Stimulated activated CD4-positive, alpha-beta T cell treated with anti-CD3 and anti-CD28 coated beads, Interleukin-1b, Interleukin-23, amount 100 ng/mL, for 1 hour (primary cell): ENCODE data around the gene HSD3B2.

Experiments
- DNase-seq, 2 donors: peaks; one replicate each; pipeline ENCODE4 v3.0.0-alpha.2; 2020; ENCODE audit warnings: low read depth in 2 of 2

HSD3B2 gene

DNA sequence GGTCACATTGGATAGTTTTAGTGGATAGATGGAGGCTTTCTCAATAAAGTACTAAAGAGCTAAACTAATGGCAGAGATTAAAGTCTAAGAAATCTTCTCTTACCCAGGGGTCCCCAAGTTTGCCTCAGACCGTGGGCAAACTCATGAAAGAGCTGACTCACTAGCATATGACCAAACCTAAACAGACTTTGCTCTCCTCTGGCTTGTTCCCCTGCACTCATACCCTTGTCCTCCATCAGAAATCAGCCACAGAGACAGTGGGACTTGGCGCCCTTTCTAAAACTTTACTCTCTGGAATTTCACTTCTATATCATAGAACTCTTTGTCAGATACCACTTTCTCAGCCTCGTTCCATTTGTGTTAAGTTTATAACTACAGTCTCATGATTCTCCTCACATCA lies 17.0 kb upstream of the HSD3B2 start:
- no peak for DNase-seq

DNA sequence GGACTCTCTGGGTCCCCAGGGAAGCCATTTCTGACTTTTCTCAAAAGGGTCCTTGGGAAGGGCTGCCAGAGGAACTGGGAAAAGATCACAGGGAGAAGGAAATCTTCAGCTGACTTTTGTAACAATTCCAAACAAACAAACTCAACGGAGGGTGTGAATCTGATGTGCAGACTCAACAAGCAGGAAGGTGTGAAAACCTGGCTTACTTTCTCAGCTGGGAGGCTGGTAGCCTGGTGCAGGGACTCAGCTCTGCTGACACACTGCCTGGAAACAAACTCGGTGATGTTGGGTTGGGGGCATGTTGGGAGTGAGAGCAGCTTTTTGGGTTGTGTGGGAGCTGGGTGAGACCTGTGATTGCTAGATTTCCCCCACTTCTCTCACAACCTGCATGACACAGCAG lies 10.2 kb upstream of the HSD3B2 start:
- no peak for DNase-seq

DNA sequence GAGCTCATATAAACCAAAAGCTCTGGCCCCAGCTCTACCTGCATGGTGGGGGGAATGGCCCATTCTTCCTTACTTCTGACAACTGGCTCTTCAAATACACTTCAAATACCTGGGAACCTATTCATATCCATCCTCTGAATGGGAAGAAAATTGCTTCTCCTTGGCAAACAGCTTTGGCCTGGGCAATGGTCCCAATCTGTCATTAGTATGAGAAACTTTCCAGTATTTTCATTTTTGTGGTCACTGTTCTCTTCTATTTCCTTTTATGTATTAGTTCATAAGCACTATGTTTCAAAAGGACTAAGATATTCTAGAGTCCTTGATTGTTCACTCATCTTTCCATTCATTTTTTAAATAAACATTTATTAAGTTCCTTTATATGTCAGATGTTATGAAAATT lies 5.2 kb upstream of the HSD3B2 start:
- no peak for DNase-seq

DNA sequence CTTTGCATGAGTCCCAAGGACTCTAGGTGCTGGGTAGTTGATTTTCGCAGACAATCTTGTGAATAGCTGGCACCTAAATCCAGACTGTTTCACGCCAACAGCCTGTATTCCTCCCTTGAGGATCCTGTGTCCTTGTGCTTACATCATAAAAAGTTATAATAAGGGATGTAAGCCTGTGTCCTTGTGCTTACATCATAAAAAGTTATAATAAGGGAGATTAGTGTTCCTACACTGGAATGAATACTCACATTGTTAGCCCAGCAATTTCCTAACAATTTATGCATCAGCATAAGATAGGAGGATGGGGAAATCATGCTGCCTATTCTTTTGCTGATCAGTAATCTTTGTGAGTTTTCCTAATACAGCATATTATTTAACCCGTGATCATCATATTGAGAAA lies 4.0 kb upstream of the HSD3B2 start:
- DNase-seq, result no peak

DNA sequence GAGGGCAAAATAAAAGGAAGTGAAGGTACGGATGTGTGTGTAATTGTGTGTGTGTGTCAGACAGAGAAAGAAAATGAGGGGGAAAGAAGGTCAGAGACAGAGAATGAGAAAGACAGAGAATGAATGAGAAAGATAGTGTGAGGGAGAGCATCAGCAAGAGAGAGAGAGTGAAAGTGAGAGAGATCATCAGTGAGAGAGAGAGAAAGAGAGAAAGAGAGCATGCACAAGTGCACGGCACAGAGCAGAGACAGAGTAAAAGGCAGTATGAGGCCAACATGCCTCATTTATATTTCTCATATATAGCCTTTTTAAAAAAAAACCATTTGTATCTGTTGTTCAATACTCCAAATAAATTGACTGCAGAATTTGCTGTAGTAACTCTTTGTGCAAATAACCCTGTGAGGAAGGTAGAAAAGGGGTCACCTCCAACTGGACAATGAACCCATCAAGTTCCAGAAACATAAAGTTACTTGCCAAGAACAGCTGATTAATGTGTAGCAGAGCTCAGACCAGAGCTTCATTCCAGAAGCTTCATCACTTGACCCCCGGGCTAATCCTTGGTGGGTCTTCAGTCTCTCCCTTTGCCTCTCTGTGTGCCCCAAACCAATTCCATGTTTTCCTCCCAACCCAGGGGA lies 1.2 kb downstream of the HSD3B2 start:
- no peak for DNase-seq

DNA sequence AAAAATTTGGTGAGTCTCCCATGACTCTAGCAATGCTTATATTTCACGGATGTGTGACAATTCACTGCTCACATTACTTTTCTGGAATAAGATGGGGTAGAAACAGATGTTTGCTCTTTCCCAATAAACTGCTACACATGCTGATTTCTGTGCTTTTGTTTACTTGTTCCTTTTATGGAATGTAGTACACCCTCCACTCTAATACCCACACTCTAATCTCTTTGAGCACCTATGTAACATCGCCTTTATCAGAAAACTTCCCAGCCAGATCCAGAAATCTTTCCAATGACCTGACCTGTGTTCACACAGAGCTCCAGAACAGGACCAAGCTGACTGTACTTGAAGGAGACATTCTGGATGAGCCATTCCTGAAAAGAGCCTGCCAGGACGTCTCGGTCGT lies 4.2 kb downstream of the HSD3B2 start:
- DNase-seq, result no peak

DNA sequence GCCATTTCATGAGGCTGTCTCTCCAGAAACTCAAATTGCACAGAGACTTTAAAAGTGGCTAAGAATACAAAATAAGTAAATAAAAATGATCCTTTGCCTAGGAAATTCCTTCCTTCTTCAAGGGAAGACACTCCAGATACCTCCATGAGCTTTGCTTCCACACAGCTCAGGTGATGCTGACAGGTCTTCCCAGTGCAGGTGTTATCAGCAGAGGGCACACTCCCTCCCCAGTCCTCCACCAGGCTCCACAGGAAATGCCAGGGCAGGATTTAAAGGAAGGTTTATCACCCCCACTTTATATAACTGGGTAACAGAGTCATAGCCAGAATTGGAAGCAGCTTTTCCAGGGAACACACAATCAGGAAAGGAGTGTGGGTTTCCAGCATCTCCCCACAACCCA lies 5.7 kb downstream of the HSD3B2 start:
- no peak for DNase-seq

DNA sequence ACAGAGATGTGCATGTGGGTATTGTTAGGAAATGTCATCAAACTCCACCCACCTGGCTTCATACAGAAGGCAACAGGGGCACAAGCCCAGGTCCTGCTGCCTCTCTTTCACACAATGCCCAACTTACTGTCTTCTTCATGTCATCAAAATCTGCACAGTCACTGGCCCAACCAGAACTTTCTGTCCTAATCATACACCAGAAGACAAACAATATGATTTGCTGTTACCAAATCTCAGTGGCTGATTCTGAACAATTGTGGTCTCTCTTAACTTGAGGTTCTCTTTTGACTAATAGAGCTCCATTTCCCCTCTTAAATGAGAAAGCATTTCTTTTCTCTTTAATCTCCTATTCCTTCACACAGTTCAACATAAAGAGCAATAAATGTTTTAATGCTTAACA lies 7.7 kb downstream of the HSD3B2 start:
- no peak for DNase-seq

DNA sequence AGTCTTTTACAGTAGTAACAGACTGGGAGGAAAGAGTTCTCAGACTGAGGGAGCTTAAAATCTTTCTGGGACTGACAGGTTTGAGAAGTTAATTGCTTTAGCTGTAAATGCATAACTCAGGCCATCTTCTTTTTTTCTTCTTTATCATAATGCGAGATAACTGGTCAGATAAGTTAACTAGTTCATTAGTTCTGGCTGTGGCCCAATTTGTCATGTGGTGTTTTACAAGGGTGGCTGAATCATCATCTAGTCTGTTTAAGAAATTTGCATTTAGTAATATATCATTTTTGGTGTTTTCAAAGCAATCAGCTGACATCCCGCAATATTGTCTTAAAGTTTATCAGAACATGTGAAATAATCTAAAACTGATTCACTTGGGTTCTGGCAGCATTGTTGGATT lies 14.0 kb downstream of the HSD3B2 start:
- DNase-seq, result no peak

DNA sequence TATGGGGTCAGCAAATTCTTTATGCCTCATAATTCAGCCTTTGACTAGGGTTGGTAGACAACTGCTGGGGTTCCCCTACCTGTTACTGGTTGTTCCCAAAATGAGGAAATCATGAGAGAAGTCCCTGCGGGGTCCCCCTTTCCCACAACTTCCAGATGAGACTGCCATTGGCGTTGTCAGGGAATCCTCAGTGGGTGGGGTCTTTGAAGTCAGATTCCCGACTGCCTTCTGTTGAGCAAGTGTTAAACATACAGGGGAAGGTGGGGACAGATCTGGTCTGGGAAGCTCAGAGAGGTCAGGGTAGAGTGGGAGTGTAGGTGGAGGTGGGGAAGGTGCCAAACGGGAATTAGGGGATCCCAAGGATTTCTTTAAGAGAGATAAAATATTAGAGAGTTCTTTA lies 14.7 kb downstream of the HSD3B2 start:
- no peak for DNase-seq

DNA sequence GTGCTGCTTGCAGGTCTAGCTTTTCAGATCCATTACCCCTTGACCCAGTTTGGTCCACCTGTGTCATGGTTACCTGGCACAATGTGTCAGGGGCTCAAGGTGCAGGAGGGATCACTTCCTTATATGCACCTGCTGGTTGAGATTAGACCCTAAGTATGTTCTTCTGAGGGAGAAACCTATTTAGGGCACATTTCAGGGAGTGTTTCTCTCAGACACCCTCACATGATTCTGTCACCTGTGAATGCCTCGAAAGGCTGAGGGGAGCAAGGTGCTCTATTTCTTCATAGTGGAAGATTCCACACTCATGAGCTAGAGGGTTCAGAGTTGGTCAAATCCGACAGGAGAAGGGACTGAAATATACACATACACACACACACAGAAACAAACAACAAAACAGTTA lies 15.5 kb downstream of the HSD3B2 start:
- no peak for DNase-seq

DNA sequence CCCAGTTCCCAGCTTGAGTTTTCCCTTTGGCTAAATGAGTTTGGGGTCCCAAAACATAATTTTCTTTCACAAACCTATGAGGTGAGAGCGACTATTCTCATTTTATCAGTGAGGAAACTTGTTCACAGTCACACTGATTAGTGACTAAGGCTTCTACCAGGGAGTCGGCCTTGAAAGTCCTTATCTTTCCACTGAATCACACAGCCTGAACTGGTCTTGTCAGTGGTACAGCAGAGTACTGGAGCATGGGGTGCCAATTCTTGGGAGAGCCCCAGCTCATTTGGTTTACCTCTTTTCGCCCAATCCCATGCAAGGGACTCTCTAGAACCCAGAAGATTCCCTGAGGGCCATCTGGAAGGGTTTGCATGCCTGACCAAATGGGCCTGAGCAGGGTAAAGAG lies 16.9 kb downstream of the HSD3B2 start:
- no peak for DNase-seq

DNA sequence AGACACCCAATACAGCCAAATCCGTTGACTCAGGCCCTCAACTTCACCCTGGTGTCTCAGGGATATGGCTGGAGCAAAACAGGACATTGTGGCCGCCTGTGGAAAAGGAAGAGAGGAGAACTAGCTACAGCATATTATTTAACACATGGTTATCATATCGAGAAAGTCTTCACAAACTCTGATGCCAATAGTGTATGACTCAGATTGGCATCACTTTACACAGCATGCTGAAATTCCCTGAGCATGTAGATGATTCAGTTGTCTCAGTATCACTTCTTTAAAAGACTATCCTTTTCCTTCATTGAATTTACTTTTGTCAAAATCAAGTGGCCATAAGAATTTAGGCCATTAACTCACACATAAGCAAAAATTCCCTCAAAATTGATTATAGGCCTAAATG lies 20.1 kb downstream of the HSD3B2 start:
- DNase-seq, result no peak

DNA sequence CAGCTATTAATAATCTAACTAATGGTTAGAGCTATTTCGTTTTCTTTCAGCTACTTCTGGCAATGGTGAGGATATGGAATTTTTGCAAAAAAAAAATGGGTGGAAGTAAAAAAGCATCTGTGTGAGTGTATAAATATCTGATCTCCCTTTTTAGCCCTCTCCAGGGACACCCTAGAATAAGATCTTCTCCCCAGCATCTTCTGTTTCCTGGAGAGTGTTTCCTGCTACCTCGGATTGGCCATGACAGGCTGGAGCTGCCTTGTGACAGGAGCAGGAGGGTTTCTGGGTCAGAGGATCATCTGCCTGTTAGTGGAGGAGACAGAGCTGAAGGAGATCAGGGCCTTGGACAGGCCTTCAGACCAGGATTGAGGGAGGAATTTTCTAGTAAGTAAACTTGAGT lies 23.8 kb downstream of the HSD3B2 start:
- DNase-seq, result no peak

DNA sequence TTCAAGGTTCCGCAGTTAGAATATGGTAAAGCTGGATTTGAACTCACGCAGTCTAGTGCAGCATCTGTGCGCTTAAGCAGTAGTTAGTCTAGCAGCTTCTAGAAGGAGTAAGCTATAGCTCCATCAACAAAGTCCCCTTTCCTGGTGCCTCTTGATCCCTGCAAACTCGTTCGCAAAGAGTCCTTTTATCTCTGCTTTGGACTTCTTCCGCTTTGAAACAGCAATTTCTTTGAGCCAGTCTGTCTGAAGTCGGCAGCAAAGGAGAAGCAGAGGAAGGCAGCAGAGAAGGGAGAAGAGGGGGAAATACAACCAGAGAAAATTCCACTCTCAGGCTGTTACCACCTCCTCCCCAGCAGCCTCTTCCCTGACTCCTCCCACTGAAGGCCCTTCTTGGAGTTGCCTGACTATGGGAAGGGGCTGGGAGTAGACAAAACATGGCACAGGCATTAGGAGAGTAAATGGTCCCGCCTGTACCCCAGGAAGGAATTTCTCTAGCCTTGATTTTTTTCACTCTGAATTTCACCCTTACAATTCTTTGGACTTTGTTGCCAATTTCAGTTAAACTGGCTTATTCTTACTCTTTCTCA lies 25.9 kb downstream of the HSD3B2 start:
- DNase-seq, result no peak

DNA sequence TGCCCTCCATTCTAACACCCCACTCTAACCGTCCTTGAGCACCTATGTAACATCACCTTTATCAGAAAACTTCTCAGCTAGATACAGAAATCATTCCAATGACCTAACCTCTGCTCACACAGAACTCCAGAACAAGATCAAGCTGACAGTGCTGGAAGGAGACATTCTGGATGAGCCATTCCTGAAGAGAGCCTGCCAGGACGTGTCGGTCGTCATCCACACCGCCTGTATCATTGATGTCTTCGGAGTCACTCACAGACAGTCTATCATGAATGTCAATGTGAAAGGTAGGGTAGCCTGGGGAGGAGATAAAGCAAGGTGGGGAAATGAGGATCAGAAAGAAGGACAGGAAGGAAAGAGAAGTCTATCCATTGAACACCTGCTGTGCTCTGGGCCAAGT lies 27.8 kb downstream of the HSD3B2 start:
- DNase-seq, result no peak

DNA sequence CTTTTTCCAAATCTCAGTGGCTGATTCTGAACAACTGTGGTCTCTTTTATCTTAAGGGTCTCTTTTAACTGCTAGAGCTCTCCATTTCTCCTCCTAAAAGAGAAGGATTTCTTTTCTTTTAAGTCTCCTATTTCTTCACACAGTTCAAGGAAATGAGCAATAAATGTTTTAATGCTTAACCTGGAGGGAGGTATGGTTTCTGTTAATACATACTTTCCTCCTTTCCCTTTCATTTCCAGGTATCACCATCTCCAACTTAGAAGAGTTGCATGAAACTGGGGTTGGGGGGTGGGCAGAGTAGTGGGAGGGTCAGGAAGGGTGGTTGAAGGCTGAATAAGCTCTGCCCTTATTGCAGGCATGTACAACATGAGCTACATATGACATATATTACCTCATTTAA lies 31.4 kb downstream of the HSD3B2 start:
- DNase-seq, result no peak

DNA sequence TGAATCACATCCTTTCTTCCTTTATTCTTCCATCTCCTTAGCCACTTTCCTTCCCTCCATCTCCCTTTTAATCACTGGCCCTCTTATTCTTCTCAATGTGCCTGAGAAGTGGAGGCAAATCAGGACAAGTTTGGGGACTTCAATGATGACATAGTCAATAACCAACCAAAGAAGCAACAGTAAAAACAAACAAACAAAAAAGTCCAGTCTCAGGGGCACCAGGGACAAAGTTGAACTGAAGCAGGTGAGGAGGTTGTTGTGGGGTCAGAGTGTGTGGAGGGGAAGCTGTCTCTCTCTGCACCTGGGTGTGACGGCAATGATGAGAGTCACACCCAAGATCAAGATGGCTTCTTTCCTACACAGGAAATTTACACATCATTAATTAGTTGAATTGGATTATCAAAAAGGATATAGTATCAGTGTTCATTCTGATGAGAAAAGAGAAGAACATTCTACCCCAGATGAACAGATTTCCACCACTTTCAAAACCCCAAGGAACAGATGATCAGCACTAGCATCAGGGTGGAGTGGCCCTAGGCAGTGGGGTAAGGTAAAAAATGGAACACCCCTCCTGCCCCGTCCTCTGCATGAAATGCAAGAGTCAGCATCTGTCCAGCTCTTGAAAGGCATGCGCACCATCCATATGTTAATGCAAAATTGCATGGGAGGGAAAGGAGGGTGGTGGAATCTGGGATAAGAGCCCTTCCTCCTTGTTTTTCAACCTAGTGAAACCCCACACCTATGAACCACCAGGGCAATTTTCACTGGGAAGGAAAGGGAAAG lies 32.6 kb downstream of the HSD3B2 start:
- DNase-seq, result no peak

DNA sequence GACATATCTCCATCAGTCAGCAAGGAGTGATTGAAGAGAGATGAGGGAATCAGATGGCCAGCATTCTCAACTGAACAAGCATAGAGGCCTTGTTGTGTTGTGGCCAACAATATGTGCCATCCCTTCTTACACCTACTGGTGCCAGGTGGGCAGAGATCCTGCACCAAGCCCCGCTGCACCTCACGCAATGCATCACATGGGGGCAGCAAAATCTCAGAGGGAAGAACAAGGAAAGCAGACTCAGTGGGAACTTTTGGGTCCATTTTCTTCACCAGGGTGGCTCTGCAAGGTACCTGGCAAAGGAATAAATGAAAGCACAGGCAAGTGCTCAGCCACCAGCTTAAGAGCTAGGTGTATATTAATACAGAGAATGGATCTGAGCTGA lies 33.2 kb downstream of the HSD3B2 start:
- no peak for DNase-seq

DNA sequence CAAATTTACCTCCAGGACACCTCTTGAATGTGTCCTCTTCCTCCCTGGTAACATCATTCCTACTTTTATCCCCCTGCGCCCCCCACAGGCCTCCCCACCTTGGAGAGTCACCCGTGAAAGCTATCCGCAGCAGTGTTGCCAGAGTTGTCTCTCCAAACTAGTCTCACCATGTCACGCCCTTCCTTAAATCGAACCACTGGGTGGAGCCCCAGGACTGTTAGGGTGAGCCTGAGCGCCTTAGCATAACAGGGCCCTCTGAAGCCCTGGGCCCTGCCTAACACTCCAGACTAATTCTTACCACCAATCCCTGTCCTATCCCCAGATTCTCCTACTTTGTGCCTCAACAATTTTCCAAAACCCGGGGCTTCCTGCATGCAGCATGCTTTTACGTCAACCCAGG lies 35.0 kb downstream of the HSD3B2 start:
- no peak for DNase-seq

DNA sequence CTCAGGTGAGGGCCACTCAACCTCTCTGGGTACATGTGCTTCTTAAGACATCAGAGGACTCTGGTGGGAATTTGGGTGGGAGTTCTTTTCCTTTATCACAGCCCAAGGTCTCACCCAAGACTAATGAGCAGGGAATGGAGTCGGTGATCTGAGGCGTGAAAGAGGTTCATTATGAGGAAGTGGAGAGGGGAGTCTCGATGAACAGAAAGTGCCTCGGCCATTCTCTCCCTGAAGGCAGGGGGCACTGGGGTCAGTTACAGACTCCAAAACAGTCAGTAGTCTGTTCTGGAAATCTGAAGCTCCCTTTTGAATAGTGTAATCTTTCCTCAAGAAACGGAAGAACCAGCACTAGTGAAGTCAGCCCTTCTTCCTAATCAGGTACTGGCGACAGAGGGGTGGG lies 36.2 kb downstream of the HSD3B2 start:
- no peak for DNase-seq

DNA sequence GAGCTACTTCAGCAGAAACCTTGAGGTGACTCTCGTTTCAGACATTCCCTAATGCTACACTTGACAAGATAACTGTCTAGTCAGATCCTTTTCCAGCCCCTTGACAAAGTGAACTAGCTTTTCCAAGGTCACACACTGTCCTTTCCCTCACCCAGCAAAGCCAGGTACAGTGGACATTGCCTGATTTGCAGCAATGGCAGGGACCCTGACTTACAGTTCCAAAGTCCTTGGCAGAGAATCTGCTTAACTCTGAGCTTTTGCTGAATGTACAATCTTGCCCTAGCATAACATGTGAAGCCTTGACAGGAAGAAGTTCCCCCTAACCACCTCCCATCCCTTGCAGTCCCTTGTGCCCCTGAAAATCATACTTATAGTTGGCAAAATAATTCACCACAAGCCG lies 37.1 kb downstream of the HSD3B2 start:
- no peak for DNase-seq

DNA sequence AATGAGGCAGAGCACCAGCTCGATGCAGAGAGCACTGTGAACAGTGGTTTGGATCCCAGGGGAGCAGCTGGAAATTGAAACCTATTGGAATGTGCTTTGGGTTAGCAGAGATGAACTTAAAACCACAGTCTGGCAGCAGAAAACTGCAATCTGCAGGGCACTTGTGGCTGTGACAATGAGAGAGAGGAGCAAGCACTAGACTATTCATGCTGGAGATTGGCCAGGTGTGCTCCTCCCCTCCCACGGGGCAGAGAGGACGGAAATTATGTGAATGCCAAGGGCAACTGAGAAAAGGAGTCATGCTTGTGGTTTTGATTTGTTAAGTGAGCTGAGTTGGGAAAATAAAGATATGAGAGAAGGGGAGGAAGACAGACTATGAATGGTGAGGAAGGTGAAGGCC lies 38.1 kb downstream of the HSD3B2 start:
- no peak for DNase-seq

DNA sequence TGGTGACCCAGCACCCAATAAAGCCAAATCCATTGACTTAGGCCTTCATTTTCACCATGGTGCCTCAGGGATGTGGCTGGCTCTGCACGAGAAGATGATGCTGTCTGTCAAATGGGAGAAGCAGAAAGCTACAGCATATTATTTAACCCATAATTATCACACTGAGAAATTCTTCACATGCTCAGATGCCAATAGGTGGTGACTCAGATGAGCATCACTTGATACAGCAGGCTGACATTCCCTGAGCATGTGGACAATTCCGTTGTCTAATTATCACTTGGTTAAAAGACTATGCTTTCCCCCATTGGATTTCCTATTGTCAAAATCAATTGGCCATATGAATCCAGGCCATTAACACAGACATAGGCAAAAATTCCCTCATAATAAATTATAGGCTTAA lies 48.0 kb downstream of the HSD3B2 start:
- DNase-seq, result no peak
